ENCODE measurements around the gene TUBA3E.
"Not testable (repeated sequence)": the region's sequence is repeated elsewhere in the genome, so short reads cannot be mapped to it uniquely, and the experiment has no call there.

The TUBA3E gene

GRCh38 chr2:130198343-130198742 lies at the start of gene TUBA3E:
TSS of gene TUBA3E (minus strand) at chr2:130198439. CDS start at chr2:130198360, 79 bp downstream.
- H3K4me3 ChIP-seq (replicated peaks; ENCODE audit: low read depth, low read length), result no peak within 1 kb of the TSS
- no peak for TF ChIP-seq CTCF (IDR thresholded peaks at IDR 0.05; ENCODE audit: low read depth, low read length, missing control alignments)
- DNase-seq (ENCODE audit: extremely low read depth, low read depth), result no peak

GRCh38 chr2:130246430-130246829 lies 48.2 kb upstream of the TUBA3E start:
- no peak for DNase-seq (ENCODE audit: extremely low read depth, low read depth)
- no peak overlapping the region for H3K4me3 ChIP-seq (replicated peaks; ENCODE audit: low read depth, low read length)
- TF ChIP-seq CTCF (IDR thresholded peaks at IDR 0.05; ENCODE audit: low read depth, low read length, missing control alignments), result no peak

DNA sequence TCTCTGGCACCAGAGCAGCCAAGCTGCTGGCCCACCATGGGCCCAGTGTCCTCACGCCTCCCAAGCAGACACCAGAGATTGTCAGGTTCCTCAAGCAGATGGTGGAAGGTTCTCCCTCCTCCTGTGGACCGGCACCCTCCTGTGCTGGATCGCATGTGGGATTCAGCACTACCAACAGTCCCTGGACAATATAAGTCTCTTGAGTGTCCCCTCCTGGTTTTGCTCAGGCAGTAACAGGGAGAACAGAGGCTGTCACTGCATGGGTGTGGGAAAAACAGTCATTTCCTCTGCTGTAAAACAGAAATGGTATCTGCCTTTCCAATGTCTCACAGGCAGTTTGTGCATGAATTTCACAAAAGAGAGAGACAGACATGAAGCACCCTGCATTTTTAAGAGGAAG lies 47.7 kb upstream of the TUBA3E start:
- no peak for TF ChIP-seq CTCF (IDR thresholded peaks at IDR 0.05; ENCODE audit: low read depth, low read length, missing control alignments)
- H3K4me3 ChIP-seq (replicated peaks; ENCODE audit: low read depth, low read length), result no peak overlapping the region
- no peak for DNase-seq (ENCODE audit: extremely low read depth, low read depth)

- H3K4me3 ChIP-seq (replicated peaks; ENCODE audit: low read depth, low read length), result no peak overlapping the region
- no peak for TF ChIP-seq CTCF (IDR thresholded peaks at IDR 0.05; ENCODE audit: low read depth, low read length, missing control alignments)
- no peak for DNase-seq (ENCODE audit: extremely low read depth, low read depth)
Observed at GRCh38 chr2:130243359-130243758, 45.1 kb upstream of the TUBA3E start.

DNA sequence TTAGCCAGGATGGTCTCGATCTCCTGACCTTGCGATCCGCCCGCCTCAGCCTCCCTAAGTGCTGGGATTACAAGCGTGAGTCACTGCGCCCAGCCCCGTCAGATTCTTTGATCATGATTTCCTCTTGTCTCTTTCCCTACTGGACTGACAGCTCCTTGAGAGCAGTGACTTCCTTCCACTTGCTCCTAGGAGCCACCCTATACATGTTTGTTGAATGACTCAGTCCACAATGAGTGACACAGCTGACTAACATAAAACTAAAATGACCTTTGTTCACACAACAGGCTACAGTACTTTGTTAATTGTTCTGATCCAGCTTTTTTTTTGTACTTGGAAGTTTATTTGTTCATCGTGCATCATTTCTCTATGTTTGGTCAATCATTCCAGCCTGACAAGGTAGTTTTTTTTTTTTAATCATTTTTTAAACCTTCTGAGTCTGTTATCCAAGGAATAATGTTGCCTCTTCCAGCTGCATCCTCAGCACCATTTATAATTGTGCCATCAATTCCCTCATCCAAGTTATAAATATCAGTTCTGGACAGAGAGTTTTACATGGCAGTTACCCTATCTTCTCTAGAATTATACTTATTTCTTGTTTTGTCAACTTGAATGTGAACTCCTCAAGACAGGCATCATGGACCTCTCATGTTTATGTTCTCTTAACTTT lies 42.9 kb upstream of the TUBA3E start:
- TF ChIP-seq CTCF (IDR thresholded peaks at IDR 0.05; ENCODE audit: low read depth, low read length, missing control alignments), result no peak
- no peak overlapping the region for H3K4me3 ChIP-seq (replicated peaks; ENCODE audit: low read depth, low read length)
- DNase-seq (ENCODE audit: extremely low read depth, low read depth), result no peak

DNA sequence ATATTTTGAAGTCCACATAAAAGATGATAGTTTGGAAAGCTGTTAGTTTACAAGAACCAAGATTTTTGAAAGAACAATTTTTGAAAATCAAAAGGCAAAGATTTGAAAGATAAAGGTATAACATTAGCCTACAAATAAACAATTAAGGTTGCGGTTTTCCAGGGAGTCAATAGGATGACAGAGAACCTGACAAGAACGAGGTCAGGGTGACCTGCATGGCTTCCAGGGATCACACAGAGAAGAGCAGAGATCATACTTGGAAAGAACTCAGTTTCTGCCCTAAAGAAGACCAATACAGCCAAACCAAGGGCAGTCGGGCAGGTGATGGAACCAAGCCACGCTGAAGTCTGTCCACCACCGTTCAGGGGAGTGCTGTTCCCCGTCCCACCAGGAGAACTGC lies 41.3 kb upstream of the TUBA3E start:
- not testable (repeated sequence) for H3K4me3 ChIP-seq (replicated peaks; ENCODE audit: low read depth, low read length); DNase-seq (ENCODE audit: extremely low read depth, low read depth)

- not testable (repeated sequence) for DNase-seq (ENCODE audit: extremely low read depth, low read depth); H3K4me3 ChIP-seq (replicated peaks; ENCODE audit: low read depth, low read length)
Observed at GRCh38 chr2:130233066-130233465, 34.8 kb upstream of the TUBA3E start.

- no peak for DNase-seq (ENCODE audit: extremely low read depth, low read depth)
- H3K4me3 ChIP-seq (replicated peaks; ENCODE audit: low read depth, low read length), result no peak overlapping the region
- no peak for TF ChIP-seq CTCF (IDR thresholded peaks at IDR 0.05; ENCODE audit: low read depth, low read length, missing control alignments)
Observed at GRCh38 chr2:130231656-130232055, 33.4 kb upstream of the TUBA3E start.

- DNase-seq (ENCODE audit: extremely low read depth, low read depth); H3K4me3 ChIP-seq (replicated peaks; ENCODE audit: low read depth, low read length): not testable (repeated sequence)
Observed at GRCh38 chr2:130230907-130231306, 32.7 kb upstream of the TUBA3E start.

GRCh38 chr2:130230376-130230775 lies 32.1 kb upstream of the TUBA3E start:
- not testable (repeated sequence) for DNase-seq (ENCODE audit: extremely low read depth, low read depth); H3K4me3 ChIP-seq (replicated peaks; ENCODE audit: low read depth, low read length)

- peak overlapping the region; percentile 40 for H3K4me3 ChIP-seq (replicated peaks; ENCODE audit: low read depth, low read length)
- DNase-seq (ENCODE audit: extremely low read depth, low read depth), result not testable (repeated sequence)
Observed at GRCh38 chr2:130229161-130229510, 30.9 kb upstream of the TUBA3E start.
